Activated CD8-positive, alpha-beta memory T cell treated with anti-CD3 and anti-CD28 coated beads for 48 hours (primary cell): ENCODE results near the gene TBC1D1.

Source experiments
- DNase-seq, 3 experiments: peaks; one replicate each; pipeline ENCODE4 v3.0.0-alpha.2; 2020; ENCODE audit warnings: low read depth in 2 of 3, low spot score in 2 of 3

The TBC1D1 gene

DNA sequence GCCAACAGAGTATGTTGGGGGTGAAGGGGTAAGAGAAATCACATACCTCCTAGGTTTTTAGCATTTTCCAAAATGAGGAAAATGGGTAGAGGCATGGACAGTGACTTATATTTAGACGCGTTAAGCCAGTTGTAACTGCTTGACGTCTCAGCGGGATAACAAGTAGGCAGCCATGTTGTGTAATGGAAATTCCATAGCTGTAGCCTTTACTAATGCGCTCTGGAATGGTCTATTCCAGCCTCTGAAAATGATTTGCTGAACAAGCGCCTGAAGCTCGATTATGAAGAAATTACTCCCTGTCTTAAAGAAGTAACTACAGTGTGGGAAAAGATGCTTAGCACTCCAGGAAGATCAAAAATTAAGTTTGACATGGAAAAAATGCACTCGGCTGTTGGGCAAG is 204.8 kb downstream of the TBC1D1 start:
- DNase-seq, result no peak

DNA sequence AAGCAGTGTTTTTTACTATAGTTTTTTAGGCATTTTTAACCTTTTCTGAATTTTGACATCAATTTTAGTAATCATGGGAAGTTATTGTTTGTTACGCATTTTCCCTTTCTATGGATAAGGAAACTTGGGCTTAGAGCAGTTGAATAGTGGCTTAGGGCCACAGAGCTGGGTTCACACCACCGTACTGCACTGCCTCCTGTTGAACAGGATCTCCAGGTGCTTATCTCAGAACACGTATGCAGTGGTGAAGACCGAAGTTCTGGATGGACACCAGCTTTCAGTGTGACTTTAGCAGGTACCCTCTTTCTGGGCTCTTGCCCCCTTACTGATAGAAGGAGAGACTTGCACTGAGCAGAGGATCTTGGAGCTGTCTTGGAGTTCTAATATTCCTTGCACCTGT is 206.9 kb downstream of the TBC1D1 start:
- DNase-seq, result no peak

DNA sequence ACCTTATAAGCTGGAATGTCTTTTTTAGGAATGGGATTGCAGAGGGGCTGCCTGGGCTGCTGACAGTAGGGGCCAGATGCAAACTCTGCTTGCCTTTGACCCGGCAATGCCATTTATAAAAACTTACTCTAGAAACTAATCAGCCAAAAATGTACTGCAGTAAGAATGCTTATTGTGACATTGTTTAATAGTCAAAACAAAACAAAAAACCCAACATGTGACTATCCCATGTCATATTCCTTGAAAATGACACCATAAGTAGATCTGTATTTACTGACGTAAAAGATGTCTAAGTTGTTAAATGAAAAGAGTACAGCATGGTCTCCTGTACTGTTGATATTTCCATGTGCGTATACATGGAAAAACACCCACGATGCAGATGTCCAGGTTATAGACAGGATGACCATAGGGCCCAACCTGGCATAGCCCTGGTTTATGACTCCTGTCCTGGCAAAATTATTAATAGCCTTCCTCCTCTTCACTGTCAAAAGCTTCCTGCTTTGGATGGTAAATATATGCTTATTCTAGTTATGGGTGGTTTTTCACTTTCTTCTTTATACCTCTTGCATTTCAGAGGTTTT is 208.2 kb downstream of the TBC1D1 start:
- no peak for DNase-seq

GRCh38 chr4:38099908-38100407 is 209.1 kb downstream of the TBC1D1 start:
- DNase-seq, result no peak

- no peak for DNase-seq
Measured at GRCh38 chr4:38100474-38101255, 209.8 kb downstream of the TBC1D1 start.

- DNase-seq, result no peak
Measured at GRCh38 chr4:38101563-38101962, 210.7 kb downstream of the TBC1D1 start.

DNA sequence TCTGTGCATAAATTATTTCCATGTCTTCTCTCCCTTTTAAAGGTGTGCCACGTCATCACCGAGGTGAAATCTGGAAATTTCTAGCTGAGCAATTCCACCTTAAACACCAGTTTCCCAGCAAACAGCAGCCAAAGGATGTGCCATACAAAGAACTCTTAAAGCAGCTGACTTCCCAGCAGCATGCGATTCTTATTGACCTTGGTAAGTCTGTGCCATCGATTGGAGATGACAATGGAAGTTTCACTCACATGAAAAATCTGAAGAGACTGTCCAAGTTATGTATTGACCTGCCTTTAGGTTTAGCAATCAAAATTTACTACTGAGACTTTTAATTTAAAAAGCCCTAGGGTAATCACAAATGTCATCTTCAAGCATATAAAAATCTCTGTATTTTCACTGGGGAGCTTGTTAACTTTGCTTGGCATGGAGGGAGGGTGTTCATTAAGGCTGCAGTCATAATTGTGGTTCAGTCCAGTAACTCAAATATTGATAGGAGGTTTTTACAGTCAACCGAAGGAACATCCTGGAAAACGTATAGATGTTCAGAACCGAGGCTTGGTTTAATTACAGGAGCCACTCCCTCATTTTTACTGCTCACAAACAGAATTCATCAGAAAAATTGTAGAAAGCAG is 212.2 kb downstream of the TBC1D1 start:
- no peak for DNase-seq

GRCh38 chr4:38105475-38106220 is 214.8 kb downstream of the TBC1D1 start:
- DNase-seq, result no peak

DNA sequence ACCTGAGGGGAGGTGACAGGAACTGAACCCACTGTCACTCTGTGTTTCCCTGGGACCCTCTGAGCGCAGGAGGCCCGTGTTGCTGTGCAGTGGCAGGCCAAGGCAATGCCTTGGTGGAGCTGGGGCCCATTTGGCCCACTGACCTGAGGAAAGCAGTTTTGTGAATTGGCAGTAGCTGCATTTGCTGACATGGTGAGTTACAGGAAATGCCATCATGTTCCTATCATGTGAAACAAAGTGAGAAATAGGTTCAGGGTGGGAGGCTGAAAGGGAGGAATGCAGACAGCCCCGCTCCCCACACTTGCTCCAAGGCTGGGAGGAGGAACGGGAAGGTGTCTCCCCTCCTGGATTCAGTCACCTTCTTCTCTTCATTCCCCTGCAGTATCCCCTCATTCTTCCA is 215.4 kb downstream of the TBC1D1 start:
- DNase-seq, result no peak

- no peak for DNase-seq
Measured at GRCh38 chr4:38106886-38107514, 216.1 kb downstream of the TBC1D1 start.

GRCh38 chr4:38107818-38108217 is 216.9 kb downstream of the TBC1D1 start:
- DNase-seq, result no peak

DNA sequence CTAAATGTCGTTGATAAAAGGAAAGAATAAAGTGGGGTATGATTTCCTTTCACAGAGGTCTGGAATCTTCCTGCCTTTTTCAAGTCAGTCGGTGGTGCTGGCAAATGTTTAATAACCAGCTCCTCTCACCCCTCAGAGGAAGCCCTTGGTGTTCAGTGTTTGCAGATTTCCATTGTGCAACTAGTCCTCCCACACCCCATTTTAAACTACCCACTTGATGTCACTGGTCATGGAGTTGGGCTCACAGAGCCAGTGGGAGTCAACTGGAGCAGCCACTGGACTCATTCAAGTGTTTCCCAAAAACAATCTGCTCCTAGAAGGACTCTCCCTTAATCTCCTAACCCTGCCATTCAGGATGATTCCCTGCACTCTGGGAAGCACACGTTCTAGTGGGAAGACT is 218.5 kb downstream of the TBC1D1 start:
- DNase-seq, result no peak

- DNase-seq, result no peak
Measured at GRCh38 chr4:38109896-38110295, 219.0 kb downstream of the TBC1D1 start.

DNA sequence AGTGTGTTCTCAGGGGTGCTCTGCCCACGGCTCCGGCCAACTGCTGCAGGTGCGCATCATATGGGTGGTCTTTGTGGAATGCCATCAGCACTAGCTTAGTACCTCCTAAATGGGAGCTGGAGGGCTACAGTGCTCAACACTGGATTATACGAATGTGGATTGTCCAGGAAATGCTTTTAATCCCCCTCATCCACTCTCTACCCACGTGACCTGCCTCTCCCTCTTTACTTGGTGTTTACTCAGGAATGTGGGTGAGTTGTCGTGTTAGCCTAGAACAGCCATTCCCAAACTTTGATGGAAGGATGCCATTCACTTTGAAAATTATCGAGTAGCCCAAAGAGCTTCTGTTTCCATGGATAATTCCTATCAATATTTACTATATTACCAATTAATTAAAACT is 220.1 kb downstream of the TBC1D1 start:
- DNase-seq, result no peak

GRCh38 chr4:38111717-38112116 is 220.8 kb downstream of the TBC1D1 start:
- no peak for DNase-seq

GRCh38 chr4:38113132-38113531 is 222.2 kb downstream of the TBC1D1 start:
- DNase-seq, result no peak

- DNase-seq, result no peak
Measured at GRCh38 chr4:38113551-38113950, 222.7 kb downstream of the TBC1D1 start.

DNA sequence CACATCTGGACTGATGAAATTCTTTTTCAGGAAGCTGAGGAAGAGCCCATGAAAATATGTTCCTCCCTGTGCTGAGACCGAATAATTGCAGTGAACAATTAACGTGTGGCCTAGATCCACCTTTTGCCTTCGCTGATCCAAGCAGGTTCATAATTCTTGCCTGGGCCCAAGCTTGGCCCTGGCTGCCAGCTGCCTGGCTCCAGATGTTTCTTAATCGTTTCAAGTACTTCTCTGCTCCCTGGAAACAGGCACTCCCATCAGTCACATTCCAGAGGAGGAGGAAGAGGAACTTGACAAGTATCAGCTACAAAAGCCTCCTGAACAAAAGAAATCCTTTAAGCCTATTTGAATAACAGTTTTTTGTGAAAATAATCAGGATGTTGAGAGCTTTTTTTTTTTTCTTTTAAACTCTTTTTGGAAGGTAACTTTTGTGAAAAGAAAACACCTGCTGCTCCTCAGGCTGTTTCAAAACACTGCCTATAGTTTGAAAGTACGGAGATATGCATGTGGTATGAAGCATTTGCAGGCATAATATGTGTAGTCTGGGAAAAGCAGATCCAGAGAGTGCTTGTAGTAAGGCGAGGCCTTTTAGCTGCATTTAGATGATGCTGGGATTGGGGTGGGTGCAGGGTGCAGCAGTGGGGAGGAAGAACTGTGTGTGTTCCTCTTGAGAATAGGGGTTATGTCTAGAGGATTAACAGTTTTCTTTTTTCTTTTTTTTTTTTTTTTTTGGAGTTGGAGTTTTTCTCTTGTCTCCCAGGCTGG is 223.7 kb downstream of the TBC1D1 start:
- DNase-seq, result no peak

DNA sequence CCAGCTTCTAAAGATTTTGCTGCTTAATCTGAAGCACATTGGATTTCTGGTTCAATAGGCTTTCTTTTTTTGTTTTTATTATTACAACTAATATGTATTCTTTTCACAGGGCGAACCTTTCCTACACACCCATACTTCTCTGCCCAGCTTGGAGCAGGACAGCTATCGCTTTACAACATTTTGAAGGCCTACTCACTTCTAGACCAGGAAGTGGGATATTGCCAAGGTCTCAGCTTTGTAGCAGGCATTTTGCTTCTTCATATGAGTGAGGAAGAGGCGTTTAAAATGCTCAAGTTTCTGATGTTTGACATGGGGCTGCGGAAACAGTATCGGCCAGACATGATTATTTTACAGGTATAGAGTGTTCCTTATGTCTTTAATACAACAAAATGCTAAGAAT is 224.7 kb downstream of the TBC1D1 start:
- DNase-seq, result no peak

GRCh38 chr4:38117591-38117990 is 226.7 kb downstream of the TBC1D1 start:
- no peak for DNase-seq
